ENCODE data around the gene MMP7.

- TF ChIP-seq CTCF (conservative IDR thresholded peaks at IDR 0.05) (no peak), ZFX (IDR thresholded peaks at IDR 0.05) (no peak)
Observed at GRCh38 chr11:102486584-102486983, 44.0 kb downstream of the MMP7 start.

All from C4-2B (cell line).